GM19023 (cell line): Measurements from ENCODE around the gene RYR3.
"Not testable (repeated sequence)": the region's sequence is repeated elsewhere in the genome, so short reads cannot be mapped to it uniquely, and the experiment has no call there.

Source experiments
- ATAC-seq: cut with Tn5 transposase; IDR thresholded peaks from one replicate; pipeline ENCODE4 v1.9.1; 2021; ENCODE audit warnings: mild to moderate bottlenecking, moderate library complexity; ENCODE audit not compliant: unreplicated experiment

Gene RYR3

GRCh38 chr15:33810073-33810595 is 499.4 kb downstream of the RYR3 start:
- ATAC-seq, result no peak

GRCh38 chr15:33810806-33811205 is 500.0 kb downstream of the RYR3 start:
- no peak for ATAC-seq

- no peak for ATAC-seq
Observed at GRCh38 chr15:33813891-33814290, 503.1 kb downstream of the RYR3 start.

- not testable (repeated sequence) for ATAC-seq
Observed at GRCh38 chr15:33819499-33819898, 508.7 kb downstream of the RYR3 start.

GRCh38 chr15:33822479-33822878 is 511.7 kb downstream of the RYR3 start:
- no peak for ATAC-seq

GRCh38 chr15:33823119-33823518 is 512.4 kb downstream of the RYR3 start:
- no peak for ATAC-seq

- ATAC-seq, result no peak
Observed at GRCh38 chr15:33825453-33825852, 514.7 kb downstream of the RYR3 start.

- no peak for ATAC-seq
Observed at GRCh38 chr15:33826201-33826600, 515.4 kb downstream of the RYR3 start.

- no peak for ATAC-seq
Observed at GRCh38 chr15:33830351-33830750, 519.6 kb downstream of the RYR3 start.

GRCh38 chr15:33831646-33832045 is 520.9 kb downstream of the RYR3 start:
- ATAC-seq, result no peak

GRCh38 chr15:33834892-33835743 is 524.4 kb downstream of the RYR3 start:
- ATAC-seq, result no peak

GRCh38 chr15:33837294-33837693 is 526.5 kb downstream of the RYR3 start:
- ATAC-seq, result no peak

- ATAC-seq, result no peak
Observed at GRCh38 chr15:33839540-33839939, 528.8 kb downstream of the RYR3 start.

GRCh38 chr15:33840615-33841014 is 529.8 kb downstream of the RYR3 start:
- ATAC-seq, result no peak

- ATAC-seq, result no peak
Observed at GRCh38 chr15:33844186-33844585, 533.4 kb downstream of the RYR3 start.

GRCh38 chr15:33844597-33844996 is 533.8 kb downstream of the RYR3 start:
- no peak for ATAC-seq

- no peak for ATAC-seq
Observed at GRCh38 chr15:33846142-33846541, 535.4 kb downstream of the RYR3 start.

- no peak for ATAC-seq
Observed at GRCh38 chr15:33846862-33847261, 536.1 kb downstream of the RYR3 start.

- no peak for ATAC-seq
Observed at GRCh38 chr15:33848011-33848410, 537.2 kb downstream of the RYR3 start.

- ATAC-seq, result no peak
Observed at GRCh38 chr15:33851079-33851478, 540.3 kb downstream of the RYR3 start.

GRCh38 chr15:33852094-33852493 is 541.3 kb downstream of the RYR3 start:
- ATAC-seq, result no peak

GRCh38 chr15:33852570-33852969 is 541.8 kb downstream of the RYR3 start:
- no peak for ATAC-seq

GRCh38 chr15:33857726-33858125 is 547.0 kb downstream of the RYR3 start:
- ATAC-seq, result no peak
